K562 treated with DMSO at 1 percent for 24 hours (cell line): ENCODE data around the gene CD2. TPM values are rescaled to one million over a fixed set of nuclear protein-coding genes. Genes with fewer than 3 reads are reported as not detected.

Experiments used
- total RNA-seq: library from RNA; unstranded; fragments of 300-600 nt; gene quantifications from 2 replicates; pipeline ENCODE4 v1.2.3, GENCODE V29; 2022; ENCODE audit warnings: low read depth; ENCODE audit not compliant: insufficient read depth

Gene CD2
- not detected in 2 replicates for total RNA-seq

DNA sequence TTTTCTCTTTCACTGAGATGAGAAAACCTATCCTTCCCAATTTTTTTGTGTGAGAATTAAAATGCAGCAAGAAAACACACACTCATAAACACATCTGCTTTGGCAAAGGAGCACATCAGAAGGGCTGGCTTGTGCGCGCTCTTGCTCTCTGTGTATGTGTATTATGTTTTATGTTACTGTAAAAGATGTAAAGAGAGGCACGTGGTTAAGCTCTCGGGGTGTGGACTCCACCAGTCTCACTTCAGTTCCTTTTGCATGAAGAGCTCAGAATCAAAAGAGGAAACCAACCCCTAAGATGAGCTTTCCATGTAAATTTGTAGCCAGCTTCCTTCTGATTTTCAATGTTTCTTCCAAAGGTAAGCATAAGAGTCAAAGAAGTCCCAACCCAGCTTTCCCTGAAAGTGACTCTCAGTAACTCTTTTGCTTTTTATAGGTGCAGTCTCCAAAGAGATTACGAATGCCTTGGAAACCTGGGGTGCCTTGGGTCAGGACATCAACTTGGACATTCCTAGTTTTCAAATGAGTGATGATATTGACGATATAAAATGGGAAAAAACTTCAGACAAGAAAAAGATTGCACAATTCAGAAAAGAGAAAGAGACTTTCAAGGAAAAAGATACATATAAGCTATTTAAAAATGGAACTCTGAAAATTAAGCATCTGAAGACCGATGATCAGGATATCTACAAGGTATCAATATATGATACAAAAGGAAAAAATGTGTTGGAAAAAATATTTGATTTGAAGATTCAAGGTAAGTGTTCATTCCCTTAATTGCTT lies at the start of gene CD2:
CD2 (plus strand) TSS at position 233 of the 780 bp plus-strand sequence; CDS start at position 296, 63 bp downstream.

Other genes starting within 250 kb of the CD2 start
- 16.8 and 20.8 TPM in 2 replicates for gene CD58, start 183.4 kb upstream of the CD2 start, total RNA-seq
- gene IGSF3, start 86.7 kb upstream of the CD2 start, total RNA-seq, result 14.8 and 15.5 TPM in 2 replicates
- 17.2 and 19.2 TPM in 2 replicates for gene PTGFRN, start 155.5 kb downstream of the CD2 start, total RNA-seq
- gene CD101, start 247.3 kb downstream of the CD2 start, total RNA-seq, result 0.17 and 0.21 TPM in 2 replicates